ENCODE data around the gene APCDD1L.

Gene APCDD1L

GRCh38 chr20:58550275-58551059 is 35.3 kb upstream of the APCDD1L start:
- ChIA-PET POLR2A (no interaction called here), CTCF (interaction anchor here (0.7 kb wide), 1 partner anchor 17 kb away, joined by 3 read pairs; no protein-coding TSS in a partner anchor)
- DNase-seq (ENCODE audit: extremely low spot score), result no peak
- TF ChIP-seq CTCF (IDR thresholded peaks at IDR 0.05; ENCODE audit: control extremely low read depth, extremely low read depth, low read depth, missing control alignments), result no peak

- ChIA-PET CTCF (no interaction called here), POLR2A (no interaction called here)
- no peak for DNase-seq (ENCODE audit: extremely low spot score)
- no peak for TF ChIP-seq CTCF (IDR thresholded peaks at IDR 0.05; ENCODE audit: control extremely low read depth, extremely low read depth, low read depth, missing control alignments)
Observed at GRCh38 chr20:58549231-58550209, 34.3 kb upstream of the APCDD1L start.

GRCh38 chr20:58547623-58548475 is 32.6 kb upstream of the APCDD1L start:
- DNase-seq (ENCODE audit: extremely low spot score), result no peak
- ChIA-PET POLR2A (no interaction called here), CTCF (interaction anchor here (0.8 to 1.4 kb wide), 3 partner anchors 8 to 19 kb away, joined by 3 to 4 read pairs (median 3); no protein-coding TSS in a partner anchor)
- no peak for TF ChIP-seq CTCF (IDR thresholded peaks at IDR 0.05; ENCODE audit: control extremely low read depth, extremely low read depth, low read depth, missing control alignments)

GRCh38 chr20:58546756-58547622 is 31.8 kb upstream of the APCDD1L start:
- TF ChIP-seq CTCF (IDR thresholded peaks at IDR 0.05; ENCODE audit: control extremely low read depth, extremely low read depth, low read depth, missing control alignments), result no peak
- POLR2A ChIA-PET, result no interaction called here
- no peak for DNase-seq (ENCODE audit: extremely low spot score)
- CTCF ChIA-PET, result interaction anchor here (1.4 kb wide), 1 partner anchor 8 kb away, joined by 3 read pairs; no protein-coding TSS in a partner anchor

- no peak for TF ChIP-seq CTCF (IDR thresholded peaks at IDR 0.05; ENCODE audit: control extremely low read depth, extremely low read depth, low read depth, missing control alignments)
- DNase-seq (ENCODE audit: extremely low spot score), result no peak
- CTCF ChIA-PET, result no interaction called here
- POLR2A ChIA-PET, result no interaction called here
Observed at GRCh38 chr20:58546416-58546711, 31.2 kb upstream of the APCDD1L start.

All from GM10248 (cell line).